ENCODE data around the gene OAF.

- TF ChIP-seq POLR2AphosphoS5 (IDR thresholded peaks at IDR 0.05; ENCODE audit: borderline replicate concordance, low read depth, low read length): no peak
- no peak for TF ChIP-seq EZH2 (IDR thresholded peaks at IDR 0.05)
Observed at GRCh38 chr11:120218695-120219033, 7.8 kb downstream of the OAF start.
